BLaER1 (cell line): ENCODE measurements around the gene ABCA8.
"Not testable (repeated sequence)": the region's sequence is repeated elsewhere in the genome, so short reads cannot be mapped to it uniquely, and the experiment has no call there.

Experiments used
- H3K27ac ChIP-seq: shearing (Covaris generic); formaldehyde crosslinking; 2 replicates; pipeline ENCODE4 v1.8.1; 2022
- H3K27me3 ChIP-seq: shearing (Covaris generic); formaldehyde crosslinking; 2 replicates; pipeline ENCODE4 v1.8.1; 2022
- H3K36me3 ChIP-seq: shearing (Covaris generic); formaldehyde crosslinking; 2 replicates; pipeline ENCODE4 v1.8.1; 2022
- H3K4me1 ChIP-seq: shearing (Covaris generic); formaldehyde crosslinking; 2 replicates; pipeline ENCODE4 v1.8.1; 2022
- H3K4me2 ChIP-seq: shearing (Covaris generic); formaldehyde crosslinking; 2 replicates; pipeline ENCODE4 v1.8.1; 2022
- H3K4me3 ChIP-seq: shearing (Covaris generic); formaldehyde crosslinking; 2 replicates; pipeline ENCODE4 v1.8.1; 2022
- H3K9ac ChIP-seq: shearing (Covaris generic); formaldehyde crosslinking; 2 replicates; pipeline ENCODE4 v1.8.1; 2022
- H3K9me3 ChIP-seq: shearing (Covaris generic); formaldehyde crosslinking; 2 replicates; pipeline ENCODE4 v1.8.1; 2022
- H4K20me1 ChIP-seq: shearing (Covaris generic); formaldehyde crosslinking; 2 replicates; pipeline ENCODE4 v1.8.1; 2022
- Cebpa-rat ChIP-seq: shearing (Covaris generic); IDR thresholded peaks from 2 replicates; pipeline ENCODE4 v1.8.1; 2022

Gene ABCA8

GRCh38 chr17:68963958-68964357, 8.8 kb upstream of the ABCA8 start:
- Histone ChIP-seq H3K4me1 (no peaks in the 10 kb centered on the region), H3K4me2 (no peak overlapping the region), H3K27ac (no peak overlapping the region), H3K9ac (no peak overlapping the region), H3K9me3 (peaks cover 8% of the 10 kb centered on the region; the same call in 1 of the 2 replicates), H3K36me3 (no peaks in the 10 kb centered on the region), H4K20me1 (no peaks in the 10 kb centered on the region), H3K27me3 (no peaks in the 10 kb centered on the region), H3K4me3 (no peak overlapping the region)
- no peak for TF ChIP-seq Cebpa-rat

GRCh38 chr17:68961214-68961882, 6.2 kb upstream of the ABCA8 start:
- no peak overlapping the region for H3K9ac ChIP-seq
- H3K4me3 ChIP-seq: no peak overlapping the region
- TF ChIP-seq Cebpa-rat: no peak
- no peaks in the 10 kb centered on the region for H4K20me1 ChIP-seq
- H3K36me3 ChIP-seq: no peaks in the 10 kb centered on the region
- no peaks in the 10 kb centered on the region for H3K27me3 ChIP-seq
- H3K4me2 ChIP-seq: no peak overlapping the region
- no peaks in the 10 kb centered on the region for H3K4me1 ChIP-seq
- peaks cover 8% of the 10 kb centered on the region; the same call in 1 of the 2 replicates for H3K9me3 ChIP-seq
- no peak overlapping the region for H3K27ac ChIP-seq

- not testable (repeated sequence) for H3K9ac ChIP-seq, H3K36me3 ChIP-seq
Measured at GRCh38 chr17:68959117-68959516, 3.9 kb upstream of the ABCA8 start.

GRCh38 chr17:68957944-68958343, 2.8 kb upstream of the ABCA8 start:
- Histone ChIP-seq H3K4me2 (no peak overlapping the region), H3K27ac (no peak overlapping the region), H3K9ac (no peak overlapping the region), H3K4me1 (no peaks in the 10 kb centered on the region), H3K4me3 (no peak overlapping the region), H3K27me3 (no peaks in the 10 kb centered on the region), H4K20me1 (no peaks in the 10 kb centered on the region), H3K9me3 (peaks cover 8% of the 10 kb centered on the region; the same call in 1 of the 2 replicates), H3K36me3 (no peaks in the 10 kb centered on the region)
- no peak for TF ChIP-seq Cebpa-rat

More at GRCh38 chr17:68959117-68959516, 3.9 kb upstream of the ABCA8 start:
- H3K4me3 ChIP-seq, H3K4me1 ChIP-seq, H4K20me1 ChIP-seq, H3K4me2 ChIP-seq, H3K9me3 ChIP-seq, H3K27me3 ChIP-seq, H3K27ac ChIP-seq: not testable (repeated sequence)

- H3K4me2 ChIP-seq: no peak overlapping the region
- no peaks in the 10 kb centered on the region for H4K20me1 ChIP-seq
- no peak overlapping the region for H3K27ac ChIP-seq
- H3K9ac ChIP-seq: no peak overlapping the region
- peaks cover 4% of the 10 kb centered on the region; the same call in 1 of the 2 replicates for H3K9me3 ChIP-seq
- no peaks in the 10 kb centered on the region for H3K27me3 ChIP-seq
- H3K36me3 ChIP-seq: no peaks in the 10 kb centered on the region
- TF ChIP-seq Cebpa-rat: no peak; the same call in 1 of the 2 replicates
- H3K4me3 ChIP-seq: no peak overlapping the region
- H3K4me1 ChIP-seq: no peaks in the 10 kb centered on the region
Measured at GRCh38 chr17:68954146-68954896, 871 bp downstream of the ABCA8 start.

GRCh38 chr17:68953340-68953997, 1.7 kb downstream of the ABCA8 start:
- Histone ChIP-seq H3K4me3 (no peak overlapping the region), H3K9me3 (no peaks in the 10 kb centered on the region), H3K4me2 (no peak overlapping the region), H3K27me3 (no peaks in the 10 kb centered on the region), H3K4me1 (no peaks in the 10 kb centered on the region), H3K9ac (no peak overlapping the region), H3K36me3 (no peaks in the 10 kb centered on the region), H3K27ac (no peak overlapping the region), H4K20me1 (no peaks in the 10 kb centered on the region)
- TF ChIP-seq Cebpa-rat: no peak

- H3K36me3 ChIP-seq: no peaks in the 10 kb centered on the region
- no peaks in the 10 kb centered on the region for H3K4me1 ChIP-seq
- no peaks in the 10 kb centered on the region for H3K27me3 ChIP-seq
- no peaks in the 10 kb centered on the region for H3K9me3 ChIP-seq
- H3K4me2 ChIP-seq: no peak overlapping the region
- no peak overlapping the region for H3K4me3 ChIP-seq
- H4K20me1 ChIP-seq: no peaks in the 10 kb centered on the region
- no peak overlapping the region for H3K27ac ChIP-seq
- no peak overlapping the region for H3K9ac ChIP-seq
- no peak for TF ChIP-seq Cebpa-rat
Measured at GRCh38 chr17:68950725-68951124, 4.5 kb downstream of the ABCA8 start.

- H3K27me3 ChIP-seq, H3K36me3 ChIP-seq, H3K4me2 ChIP-seq, H3K27ac ChIP-seq, H3K4me1 ChIP-seq, H4K20me1 ChIP-seq, H3K9ac ChIP-seq, H3K9me3 ChIP-seq, H3K4me3 ChIP-seq: not testable (repeated sequence)
Measured at GRCh38 chr17:68947868-68948267, 7.3 kb downstream of the ABCA8 start.

GRCh38 chr17:68944435-68945035, 10.7 kb downstream of the ABCA8 start:
- TF ChIP-seq Cebpa-rat: no peak

GRCh38 chr17:68943812-68944182, 11.4 kb downstream of the ABCA8 start:
- not testable (repeated sequence) for H3K27ac ChIP-seq, H3K36me3 ChIP-seq, H4K20me1 ChIP-seq, H3K9me3 ChIP-seq, H3K27me3 ChIP-seq, H3K4me3 ChIP-seq, H3K4me2 ChIP-seq, H3K9ac ChIP-seq, H3K4me1 ChIP-seq

More at GRCh38 chr17:68944435-68945035, 10.7 kb downstream of the ABCA8 start:
- Histone ChIP-seq H3K36me3 (no peaks in the 10 kb centered on the region), H3K4me1 (no peaks in the 10 kb centered on the region), H3K27me3 (no peaks in the 10 kb centered on the region), H3K9me3 (no peaks in the 10 kb centered on the region), H4K20me1 (no peaks in the 10 kb centered on the region), H3K4me2 (no peak overlapping the region), H3K27ac (no peak overlapping the region), H3K4me3 (no peak overlapping the region), H3K9ac (no peak overlapping the region)
